GM19324 (cell line): ENCODE data around the gene GPR161.
"Not testable (repeated sequence)": the region's sequence is repeated elsewhere in the genome, so short reads cannot be mapped to it uniquely, and the experiment has no call there.

Source experiments
- ATAC-seq: cut with Tn5 transposase; IDR thresholded peaks from one replicate; pipeline ENCODE4 v1.9.1; 2021; ENCODE audit warnings: mild to moderate bottlenecking, moderate library complexity; ENCODE audit not compliant: unreplicated experiment, low FRiP score

GPR161 gene

GRCh38 chr1:168136709-168137514 lies at the start of gene GPR161:
Gene GPR161, minus strand, starts transcription at chr1:168136930. Its CDS starts 32,080 bp downstream, at chr1:168104850.
- ATAC-seq: no peak

GRCh38 chr1:168181063-168181720 lies 44.5 kb upstream of the GPR161 start:
- not testable (repeated sequence) for ATAC-seq

- ATAC-seq: no peak
Observed at GRCh38 chr1:168180148-168180524, 43.4 kb upstream of the GPR161 start.

- no peak for ATAC-seq
Observed at GRCh38 chr1:168179438-168180147, 42.9 kb upstream of the GPR161 start.

GRCh38 chr1:168178638-168179437 lies 42.1 kb upstream of the GPR161 start, which contains the start of gene TIPRL:
Gene TIPRL, plus strand, starts transcription at chr1:168178962. Its CDS starts 116 bp downstream, at chr1:168179078.
- ATAC-seq: peak; percentile 96

GRCh38 chr1:168178227-168178637 lies 41.5 kb upstream of the GPR161 start:
- no peak for ATAC-seq

GRCh38 chr1:168172250-168172915 lies 35.7 kb upstream of the GPR161 start:
- no peak for ATAC-seq

- ATAC-seq: no peak
Observed at GRCh38 chr1:168170564-168171508, 34.1 kb upstream of the GPR161 start.

- no peak for ATAC-seq
Observed at GRCh38 chr1:168167806-168168205, 31.1 kb upstream of the GPR161 start.

- no peak for ATAC-seq
Observed at GRCh38 chr1:168164771-168165170, 28.0 kb upstream of the GPR161 start.

GRCh38 chr1:168163670-168164069 lies 26.9 kb upstream of the GPR161 start:
- no peak for ATAC-seq

GRCh38 chr1:168161459-168161858 lies 24.7 kb upstream of the GPR161 start:
- no peak for ATAC-seq

- no peak for ATAC-seq
Observed at GRCh38 chr1:168159979-168160378, 23.2 kb upstream of the GPR161 start.

GRCh38 chr1:168159251-168159650 lies 22.5 kb upstream of the GPR161 start:
- ATAC-seq: no peak

GRCh38 chr1:168157638-168158037 lies 20.9 kb upstream of the GPR161 start:
- no peak for ATAC-seq

GRCh38 chr1:168155910-168156309 lies 19.2 kb upstream of the GPR161 start:
- no peak for ATAC-seq

- ATAC-seq: not testable (repeated sequence)
Observed at GRCh38 chr1:168154707-168155106, 18.0 kb upstream of the GPR161 start.

GRCh38 chr1:168151935-168152334 lies 15.2 kb upstream of the GPR161 start:
- ATAC-seq: no peak

- no peak for ATAC-seq
Observed at GRCh38 chr1:168150283-168150682, 13.6 kb upstream of the GPR161 start.
